ENCODE measurements around the gene EVI5.
"Not testable (repeated sequence)": the region's sequence is repeated elsewhere in the genome, so short reads cannot be mapped to it uniquely, and the experiment has no call there.

The EVI5 gene

DNA sequence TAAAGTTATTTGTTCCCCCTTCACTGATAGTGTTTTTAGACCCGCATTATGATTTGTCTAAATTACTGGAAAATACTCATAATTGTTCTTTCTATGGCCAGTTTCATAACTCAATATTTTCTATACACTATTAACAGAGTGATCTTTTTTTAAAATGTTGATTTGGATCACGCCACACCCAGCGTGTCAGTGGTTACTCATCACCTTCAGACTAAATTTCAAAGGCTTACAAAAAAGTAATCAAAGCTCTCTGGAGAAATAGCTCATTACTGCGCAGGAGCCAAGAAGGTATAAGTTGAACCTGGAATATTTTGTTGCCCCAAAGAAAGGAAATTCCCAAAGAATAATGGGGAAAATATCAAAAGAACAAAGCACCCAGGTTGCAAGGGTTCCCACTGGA, 104.9 kb downstream of the EVI5 start:
- no peak for DNase-seq

DNA sequence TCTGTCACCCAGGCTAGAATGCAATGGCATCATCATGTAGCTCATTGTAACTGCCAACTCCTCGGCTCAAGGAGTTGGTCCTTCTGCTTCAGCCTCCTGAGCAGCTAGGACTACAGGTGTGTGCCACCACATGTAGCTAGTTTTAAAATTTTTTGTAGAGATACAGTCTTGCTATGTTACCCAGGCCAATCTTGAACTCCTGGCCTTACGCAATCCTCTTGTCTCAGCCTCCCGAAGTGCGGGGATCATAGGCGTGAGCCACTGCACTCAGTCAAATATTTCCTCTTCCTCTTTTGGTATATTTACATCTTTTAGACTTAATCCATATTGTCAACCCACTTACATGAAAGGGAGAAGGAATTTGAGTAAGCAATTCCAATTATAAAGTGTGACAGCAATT, 121.1 kb downstream of the EVI5 start:
- no peak for DNase-seq

DNA sequence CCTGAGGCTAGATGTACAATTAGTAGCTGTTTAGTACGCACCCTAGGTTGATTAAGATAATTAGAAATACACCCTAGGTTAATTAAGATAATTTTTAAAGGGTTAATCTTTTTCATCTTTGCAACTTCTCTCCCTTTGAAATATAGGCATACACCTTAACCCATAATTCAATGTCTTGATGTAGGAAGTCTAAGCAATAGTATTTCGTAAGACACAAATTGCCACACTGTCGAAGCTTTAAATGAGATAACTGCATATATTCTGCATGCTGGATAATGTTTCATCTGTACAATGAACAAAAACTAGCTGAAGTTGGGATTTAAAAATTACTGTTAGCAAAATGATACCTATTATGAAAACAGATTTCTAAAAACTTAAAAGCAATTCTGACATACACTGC, 122.9 kb downstream of the EVI5 start:
- DNase-seq: no peak

GRCh38 chr1:92657701-92658100, 127.2 kb downstream of the EVI5 start:
- no peak for DNase-seq

DNA sequence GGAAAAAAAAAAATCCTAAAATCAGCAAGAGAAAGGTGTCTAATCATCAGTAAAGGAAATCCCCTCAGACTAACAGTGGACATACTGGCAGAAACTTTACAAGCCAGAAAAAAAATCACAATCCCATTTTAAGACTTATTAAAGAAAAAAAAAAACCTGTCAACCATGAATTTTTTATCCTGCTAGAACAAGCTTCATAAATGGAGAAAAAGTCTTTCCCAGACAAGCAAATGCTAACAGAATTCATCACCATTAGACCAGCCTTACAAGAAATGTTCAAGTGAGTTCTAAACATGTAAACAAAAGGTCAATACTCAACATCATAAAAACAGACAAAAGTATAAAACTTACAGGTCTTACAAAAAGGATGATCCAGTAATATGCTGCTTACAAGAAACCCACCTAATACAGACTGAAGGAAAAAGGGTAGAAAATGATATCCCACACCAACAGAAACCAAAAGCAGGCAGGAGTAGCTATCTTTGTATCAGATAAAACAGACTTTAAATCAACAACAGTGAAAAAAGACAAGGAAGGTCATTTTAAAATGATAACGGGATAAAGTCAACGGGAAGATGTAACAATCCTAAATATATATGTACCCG, 129.6 kb downstream of the EVI5 start:
- DNase-seq: no peak

DNA sequence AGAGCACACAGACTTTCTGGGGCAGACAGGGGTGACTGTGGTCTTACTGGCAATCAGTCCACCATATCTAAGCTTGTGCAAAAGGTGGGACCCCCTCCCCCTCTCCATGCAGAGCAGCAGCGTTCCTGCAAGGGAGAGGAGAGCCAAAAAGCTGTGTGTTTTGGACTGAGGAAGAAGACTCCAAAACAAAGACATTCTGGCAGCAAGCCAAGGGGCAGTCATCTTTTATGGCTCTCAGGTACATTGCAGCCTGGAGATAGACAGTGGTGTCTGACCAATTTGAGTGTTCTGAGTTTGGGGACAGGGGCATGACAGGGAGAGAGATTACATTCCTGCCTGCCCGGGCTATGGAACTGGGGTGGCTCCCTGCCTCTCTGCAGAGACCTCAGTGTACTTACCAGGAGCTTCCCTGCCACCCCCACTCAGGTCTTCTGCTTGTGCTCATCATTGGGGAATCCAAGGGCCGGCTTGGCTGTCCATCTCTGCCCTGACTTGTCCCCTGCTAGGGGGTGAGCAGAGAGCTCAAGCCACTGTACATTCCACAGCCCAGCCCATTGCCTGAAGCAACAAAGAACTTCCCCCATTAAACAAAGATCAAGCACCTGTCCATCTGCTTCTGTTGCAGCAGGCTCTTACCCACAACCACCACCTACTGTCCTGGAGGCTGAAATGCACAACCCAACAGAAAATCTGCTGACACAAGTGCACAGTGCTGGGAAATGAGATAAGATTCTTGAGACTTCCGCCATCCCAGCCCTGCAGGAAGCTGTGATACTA, 131.1 kb downstream of the EVI5 start:
- no peak for DNase-seq

- DNase-seq: not testable (repeated sequence)
Measured at GRCh38 chr1:92640686-92641085, 144.2 kb downstream of the EVI5 start.

DNA sequence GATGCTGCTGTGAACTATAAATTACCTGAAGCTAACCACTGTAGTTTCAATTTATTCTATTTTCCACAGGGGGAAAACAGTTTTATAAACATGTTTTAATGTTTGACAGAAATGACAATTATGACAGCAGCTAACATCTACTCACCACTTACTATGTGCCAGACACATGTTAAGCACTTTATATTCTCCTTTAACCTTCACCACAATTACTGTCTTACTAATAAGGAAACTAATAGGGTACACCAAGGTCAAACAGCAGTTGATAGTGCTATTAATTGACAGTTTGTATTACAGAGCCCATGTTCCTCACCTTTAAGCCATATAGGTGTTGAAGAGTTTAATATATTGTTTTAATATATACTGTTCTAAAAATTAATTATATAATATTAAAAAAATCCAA, 146.4 kb downstream of the EVI5 start:
- DNase-seq: no peak

GRCh38 chr1:92635203-92635602, 149.7 kb downstream of the EVI5 start:
- not testable (repeated sequence) for DNase-seq

DNA sequence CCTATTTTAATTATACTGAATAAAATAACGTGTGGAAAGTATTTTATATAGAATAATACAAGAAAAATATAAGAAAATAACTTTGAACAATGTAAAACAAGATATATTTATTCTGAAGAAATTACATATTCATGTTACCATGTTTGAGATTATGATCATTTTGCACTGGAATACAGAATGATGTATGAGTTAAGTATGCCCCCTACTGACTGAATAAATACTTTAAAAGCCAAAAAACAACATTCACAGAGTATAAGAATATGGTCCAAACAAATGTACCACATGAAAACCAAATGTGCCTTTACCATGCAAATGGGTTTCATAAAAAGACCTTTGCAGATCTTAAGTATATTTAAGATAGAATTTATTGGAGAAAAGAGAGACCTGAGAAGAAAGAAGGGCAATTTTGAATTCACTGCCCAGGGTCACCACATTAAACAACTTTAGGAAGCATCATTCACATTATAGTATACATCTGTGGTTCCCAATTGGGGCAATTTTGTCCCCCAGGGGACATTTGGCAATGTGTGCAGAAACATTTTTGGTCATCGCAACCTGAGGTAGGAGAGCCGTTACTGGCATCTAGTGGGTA, 161.6 kb downstream of the EVI5 start:
- peak; percentile 6 for DNase-seq

DNA sequence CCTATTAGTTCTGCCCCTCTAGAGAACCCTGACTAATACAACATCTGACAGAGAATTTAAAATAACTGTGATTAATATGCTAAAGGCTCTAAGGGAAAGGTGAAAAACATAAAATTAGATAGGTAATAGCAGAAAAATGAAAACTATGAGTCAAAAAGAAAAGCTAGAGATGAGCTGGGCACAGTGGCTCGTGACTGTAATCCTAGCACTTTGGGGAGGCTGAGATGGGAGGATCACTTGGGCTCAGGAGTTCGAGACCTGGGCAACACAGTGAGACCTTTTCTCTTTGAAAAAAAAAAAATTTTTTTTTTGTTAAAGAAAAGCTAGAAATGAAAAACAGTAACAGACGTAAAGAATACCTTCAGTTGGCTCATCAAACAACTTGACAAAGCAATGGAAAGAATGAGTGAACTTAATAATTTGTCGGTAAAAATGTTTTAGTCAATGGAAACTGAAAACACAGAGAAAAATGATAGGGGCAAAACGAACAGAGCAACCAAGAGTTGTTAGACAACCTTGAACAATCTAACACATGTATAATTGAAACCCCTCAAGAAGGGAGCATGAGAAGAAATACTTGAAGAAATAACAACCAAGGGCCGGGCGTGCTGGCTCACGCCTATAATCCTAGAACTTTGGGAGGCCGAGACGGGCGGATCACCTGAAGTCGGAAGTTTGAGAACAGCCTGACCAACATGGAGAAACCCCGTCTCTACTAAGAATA, 165.3 kb downstream of the EVI5 start:
- DNase-seq: no peak

- DNase-seq: no peak
Measured at GRCh38 chr1:92601044-92601443, 183.9 kb downstream of the EVI5 start.

- DNase-seq: no peak
Measured at GRCh38 chr1:92599184-92599583, 185.7 kb downstream of the EVI5 start.

DNA sequence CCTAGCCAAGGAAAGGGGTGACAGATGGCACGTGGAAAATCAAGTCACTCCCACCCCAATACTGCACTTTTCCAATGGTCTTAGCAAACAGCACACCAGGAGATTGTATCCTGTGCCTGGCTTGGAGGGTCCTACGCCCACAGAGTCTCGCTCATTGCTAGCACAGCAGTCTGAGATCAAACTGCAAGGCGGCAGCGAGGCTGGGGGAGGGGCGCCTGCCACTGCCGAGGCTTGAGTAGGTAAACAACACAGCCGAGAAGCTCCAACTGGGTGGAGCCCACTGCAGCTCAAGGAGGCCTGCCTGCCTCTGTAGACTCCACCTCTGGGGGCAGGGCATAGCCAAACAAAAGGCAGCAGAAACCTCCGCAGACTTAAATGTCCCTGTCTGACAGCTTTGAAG, 195.5 kb downstream of the EVI5 start:
- DNase-seq: not testable (repeated sequence)

DNA sequence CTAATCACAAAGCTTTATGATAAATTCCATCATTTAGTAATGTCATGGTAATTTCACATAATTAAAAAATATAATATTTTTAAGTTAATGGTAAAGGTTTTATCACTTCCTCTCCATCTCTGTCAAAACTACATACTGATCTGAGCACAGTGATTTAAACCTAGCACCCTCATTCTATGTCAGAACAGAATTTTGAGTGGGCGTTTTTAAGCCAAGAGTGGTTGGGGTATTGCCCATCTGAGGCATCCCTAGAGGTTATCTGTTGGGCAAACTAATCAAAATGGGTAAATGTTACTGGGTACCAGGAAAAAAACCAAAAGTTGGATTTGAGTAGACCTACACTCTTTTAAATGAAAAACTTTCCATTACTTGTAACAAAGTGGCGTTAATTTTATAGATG, 197.5 kb downstream of the EVI5 start:
- DNase-seq: no peak

- no peak for DNase-seq
Measured at GRCh38 chr1:92585831-92586230, 199.1 kb downstream of the EVI5 start.

- DNase-seq: not testable (repeated sequence)
Measured at GRCh38 chr1:92584810-92585209, 200.1 kb downstream of the EVI5 start.

DNA sequence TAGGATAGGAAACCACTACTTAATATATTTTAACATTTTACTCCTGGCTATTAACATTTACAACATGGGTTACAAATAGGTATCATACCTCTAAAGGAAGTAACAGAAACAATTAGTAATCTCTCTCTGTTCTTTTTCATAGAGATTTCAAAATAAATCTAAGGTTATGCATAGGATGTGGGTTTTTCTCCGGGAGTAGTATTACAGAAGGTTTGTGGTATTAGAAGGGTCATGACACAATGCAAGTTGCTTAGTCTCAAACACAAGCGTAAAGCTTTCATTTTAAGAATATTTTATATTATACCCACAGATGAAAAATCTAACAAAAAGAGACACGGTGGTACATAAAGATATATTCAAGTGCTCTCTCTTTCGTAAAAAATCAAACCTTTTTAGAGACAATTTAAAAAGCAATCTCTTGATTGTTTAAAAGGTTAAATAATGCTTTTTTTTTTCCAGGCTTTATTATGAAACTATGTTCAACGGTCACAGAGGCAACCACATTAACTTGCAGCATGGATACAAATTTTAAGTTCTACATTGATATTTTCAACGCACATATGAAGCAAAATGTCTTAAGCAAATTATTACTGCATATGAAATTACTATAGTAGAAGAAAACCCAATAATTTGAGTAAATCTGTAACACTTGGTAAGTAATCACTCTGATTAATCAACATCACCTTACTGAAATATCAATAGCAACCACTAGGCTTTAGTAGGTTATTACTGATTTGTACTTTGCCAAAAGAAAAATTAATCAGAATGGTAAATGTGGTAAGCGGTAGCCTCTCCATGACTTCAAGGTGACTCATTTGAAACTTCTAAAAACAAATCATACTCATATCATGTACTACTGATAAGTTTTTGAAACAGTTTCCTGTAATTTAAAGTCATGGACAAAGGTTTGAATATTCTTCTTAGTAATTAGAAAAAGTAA, 200.8 kb downstream of the EVI5 start:
- no peak for DNase-seq

GRCh38 chr1:92577261-92577895, 207.5 kb downstream of the EVI5 start:
- no peak for DNase-seq

DNA sequence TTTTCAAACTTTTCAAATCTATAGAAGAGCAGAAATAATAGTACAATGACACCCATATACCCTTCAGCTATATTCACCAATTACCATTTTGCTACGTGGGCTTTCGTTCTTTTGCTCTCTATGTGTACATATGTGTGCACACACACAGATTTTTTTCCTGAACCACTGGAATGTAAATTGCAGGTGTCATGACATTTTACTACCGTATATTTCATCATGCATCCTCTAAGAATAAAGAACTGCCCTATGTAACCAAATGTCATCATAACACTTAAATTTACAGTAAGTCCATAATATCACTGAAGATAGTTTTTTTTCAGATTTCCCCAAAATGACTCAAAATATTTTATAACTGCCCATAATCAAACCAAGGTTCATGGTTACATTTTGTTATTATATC, 209.8 kb downstream of the EVI5 start:
- DNase-seq: no peak

DNA sequence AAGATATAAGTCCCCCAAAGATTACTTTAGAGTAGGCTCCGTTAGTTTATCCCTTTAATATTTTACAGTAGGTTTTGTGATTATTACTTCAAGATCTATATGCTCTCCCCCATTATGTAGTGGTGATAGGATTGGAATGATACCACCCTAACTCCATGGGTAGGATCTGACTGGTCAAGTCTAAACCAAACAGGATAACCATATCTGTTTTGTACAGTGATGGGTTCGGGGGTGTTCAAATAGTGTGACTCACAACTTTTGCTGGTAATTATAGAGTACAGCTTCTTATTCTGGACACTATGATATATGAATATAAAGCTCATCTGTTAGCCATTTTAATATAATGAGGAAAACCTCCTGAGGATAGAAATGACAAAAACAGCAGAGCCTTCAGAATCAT, 212.4 kb downstream of the EVI5 start:
- DNase-seq: no peak

GRCh38 chr1:92571578-92571977, 213.3 kb downstream of the EVI5 start:
- DNase-seq: no peak

All from NCI-H345 (cell line).